ENCODE results near the gene BUB1B. TPM values are rescaled to one million over a fixed set of nuclear protein-coding genes. Genes with fewer than 3 reads are reported as not detected.

Gene BUB1B
- total and polyA plus RNA-seq, 4 donors: 1.1 to 8.0 (median 2.1) TPM

DNA sequence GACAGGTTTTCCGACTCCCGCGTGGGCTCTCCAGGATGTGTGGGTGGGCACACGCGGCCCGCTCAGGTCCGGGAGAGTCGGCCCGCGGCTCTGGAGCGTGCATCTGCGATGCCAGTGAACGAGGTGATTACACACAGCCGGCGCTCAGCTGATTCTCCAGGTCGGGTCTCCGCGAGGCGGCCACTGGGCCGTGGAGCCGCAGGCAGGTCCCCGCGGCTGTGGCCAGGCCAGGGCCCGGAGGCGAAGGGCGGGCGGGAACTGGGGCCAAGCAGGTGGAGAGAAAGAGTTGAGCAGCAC is 91.2 kb downstream of the BUB1B start:
- 48 to 49% methylated on average over 25 to 27 of the region's 27 CpGs for WGBS, 2 donors
- Histone ChIP-seq H3K4me1 (ENCODE audit: control insufficient read depth in 5 of 5, insufficient read depth in 5 of 5, low read length in 5 of 5) (peaks cover 0 to 26% (median 0%) of the 10 kb centered on the region in 5 donors), H3K36me3 (ENCODE audit: control insufficient read depth in 4 of 4, insufficient read depth in 4 of 4, low read length in 4 of 4) (no peaks in the 10 kb centered on the region), H3K27me3 (ENCODE audit: control insufficient read depth in 3 of 3, insufficient read depth in 3 of 3, low read length in 2 of 3) (peaks cover 0 to 23% (median 8%) of the 10 kb centered on the region in 3 donors), H3K4me3 (no peak overlapping the region), H3K9ac (ENCODE audit: insufficient read depth in 1 of 2, low read length in 2 of 2) (no peak overlapping the region), H3K9me3 (ENCODE audit: control insufficient read depth in 4 of 4, insufficient read depth in 3 of 4, low read length in 3 of 4) (no peaks in the 10 kb centered on the region), H3K27ac (ENCODE audit: low read depth in 1 of 2, low read length in 1 of 2) (no peak overlapping the region)
- TF ChIP-seq, protein P1, sequence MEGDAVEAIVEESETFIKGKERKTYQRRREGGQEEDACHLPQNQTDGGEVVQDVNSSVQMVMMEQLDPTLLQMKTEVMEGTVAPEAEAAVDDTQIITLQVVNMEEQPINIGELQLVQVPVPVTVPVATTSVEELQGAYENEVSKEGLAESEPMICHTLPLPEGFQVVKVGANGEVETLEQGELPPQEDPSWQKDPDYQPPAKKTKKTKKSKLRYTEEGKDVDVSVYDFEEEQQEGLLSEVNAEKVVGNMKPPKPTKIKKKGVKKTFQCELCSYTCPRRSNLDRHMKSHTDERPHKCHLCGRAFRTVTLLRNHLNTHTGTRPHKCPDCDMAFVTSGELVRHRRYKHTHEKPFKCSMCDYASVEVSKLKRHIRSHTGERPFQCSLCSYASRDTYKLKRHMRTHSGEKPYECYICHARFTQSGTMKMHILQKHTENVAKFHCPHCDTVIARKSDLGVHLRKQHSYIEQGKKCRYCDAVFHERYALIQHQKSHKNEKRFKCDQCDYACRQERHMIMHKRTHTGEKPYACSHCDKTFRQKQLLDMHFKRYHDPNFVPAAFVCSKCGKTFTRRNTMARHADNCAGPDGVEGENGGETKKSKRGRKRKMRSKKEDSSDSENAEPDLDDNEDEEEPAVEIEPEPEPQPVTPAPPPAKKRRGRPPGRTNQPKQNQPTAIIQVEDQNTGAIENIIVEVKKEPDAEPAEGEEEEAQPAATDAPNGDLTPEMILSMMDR (IDR thresholded peaks at IDR 0.05; ENCODE audit: control extremely low read depth, extremely low read depth): no peak
- peak; percentile 16 for ATAC-seq (ENCODE audit: insufficient read depth, low FRiP score)
- DNase-seq: no peak

GRCh38 chr15:40252438-40253166 is 91.7 kb downstream of the BUB1B start:
- Histone ChIP-seq H3K36me3 (ENCODE audit: control insufficient read depth in 4 of 4, insufficient read depth in 4 of 4, low read length in 4 of 4) (no peaks in the 10 kb centered on the region), H3K4me3 (peak overlapping the region; percentile 40), H3K9me3 (ENCODE audit: control insufficient read depth in 4 of 4, insufficient read depth in 3 of 4, low read length in 3 of 4) (no peaks in the 10 kb centered on the region), H3K4me1 (ENCODE audit: control insufficient read depth in 5 of 5, insufficient read depth in 5 of 5, low read length in 5 of 5) (peaks cover 0 to 26% (median 0%) of the 10 kb centered on the region in 5 donors), H3K27me3 (ENCODE audit: control insufficient read depth in 3 of 3, insufficient read depth in 3 of 3, low read length in 2 of 3) (peaks cover 0 to 23% (median 8%) of the 10 kb centered on the region in 3 donors), H3K27ac (ENCODE audit: low read depth in 1 of 2, low read length in 1 of 2) (peak overlapping the region in 1 of 2 donors; percentile 39), H3K9ac (ENCODE audit: insufficient read depth in 1 of 2, low read length in 2 of 2) (peak overlapping the region in 1 of 2 donors; percentile 32)
- ATAC-seq (ENCODE audit: insufficient read depth, low FRiP score) (peak; percentile 73), DNase-seq (peak; percentile 25 to 52 (median 44))
- TF ChIP-seq, protein P1 (IDR thresholded peaks at IDR 0.05; ENCODE audit: control extremely low read depth, extremely low read depth): no peak
- WGBS, 2 donors: 1 to 2% methylated on average over 72 to 82 of the region's 82 CpGs

DNA sequence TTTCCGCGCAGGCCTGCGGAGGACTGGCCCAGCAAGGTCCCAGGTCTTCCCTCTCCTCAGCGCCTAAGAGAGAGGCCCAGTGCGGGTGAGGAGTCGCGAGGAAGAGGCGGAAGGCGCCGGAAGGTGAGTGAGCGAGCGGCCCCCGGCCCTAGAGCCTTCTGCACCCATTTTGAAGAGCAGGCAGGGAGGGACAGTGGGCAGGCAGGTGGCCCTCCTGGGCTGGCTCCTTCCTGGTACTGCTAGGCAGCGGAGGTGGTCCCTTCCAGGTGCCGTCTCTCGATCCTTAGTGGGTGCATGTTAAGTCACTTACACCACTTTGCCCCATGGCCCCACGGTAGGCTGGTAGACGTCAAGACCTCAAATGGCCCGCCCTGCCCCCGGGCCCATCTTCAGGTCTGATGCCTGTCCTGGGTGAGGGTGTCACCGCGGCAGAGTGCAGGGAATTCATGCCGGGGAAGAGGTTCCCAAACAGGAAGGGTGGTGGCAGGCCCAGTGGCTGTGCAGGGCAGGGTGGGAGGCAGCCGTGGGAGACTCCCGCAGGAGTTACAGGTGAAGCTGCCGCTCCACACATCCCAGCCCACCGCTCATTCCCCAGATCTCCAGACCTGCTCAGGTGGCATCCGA is 92.4 kb downstream of the BUB1B start:
- 31 to 45% methylated on average over 22 to 28 of the region's 28 CpGs for WGBS, 2 donors
- H3K4me3 ChIP-seq: peak overlapping the region; percentile 40
- peak overlapping the region in 1 of 2 donors; percentile 39 for H3K27ac ChIP-seq (ENCODE audit: low read depth in 1 of 2, low read length in 1 of 2)
- peaks cover 0 to 26% (median 0%) of the 10 kb centered on the region in 5 donors for H3K4me1 ChIP-seq (ENCODE audit: control insufficient read depth in 5 of 5, insufficient read depth in 5 of 5, low read length in 5 of 5)
- peak overlapping the region in 1 of 2 donors; percentile 32 for H3K9ac ChIP-seq (ENCODE audit: insufficient read depth in 1 of 2, low read length in 2 of 2)
- H3K27me3 ChIP-seq (ENCODE audit: control insufficient read depth in 3 of 3, insufficient read depth in 3 of 3, low read length in 2 of 3): peaks cover 0 to 23% (median 8%) of the 10 kb centered on the region in 3 donors
- ATAC-seq (ENCODE audit: insufficient read depth, low FRiP score) (no peak), DNase-seq (no peak)
- TF ChIP-seq, protein P1 (IDR thresholded peaks at IDR 0.05; ENCODE audit: control extremely low read depth, extremely low read depth): no peak
- H3K36me3 ChIP-seq (ENCODE audit: control insufficient read depth in 4 of 4, insufficient read depth in 4 of 4, low read length in 4 of 4): no peaks in the 10 kb centered on the region
- no peaks in the 10 kb centered on the region for H3K9me3 ChIP-seq (ENCODE audit: control insufficient read depth in 4 of 4, insufficient read depth in 3 of 4, low read length in 3 of 4)

All from lung (tissue), 12 donors.